Common myeloid progenitor, CD34-positive (primary cell): ENCODE measurements around the gene VSNL1.

Experiments used
- CTCF ChIA-PET: fragments of 350-600 bp; sonication (Branson Sonifier 250); formaldehyde crosslinking; loops from one replicate; lab custom pipeline; 2021; ENCODE audit warnings: antibody characterized with exemption; lab: Charles Lee
- POLR2A ChIA-PET: fragments of 350-600 bp; sonication (Branson Sonifier 250); formaldehyde crosslinking; loops from one replicate; lab custom pipeline; 2021; ENCODE audit warnings: antibody characterized with exemption; lab: Charles Lee
- DNase-seq, 3 donors: peaks; one replicate each; pipeline versions ENCODE4 v3.0.0 to v3.0.0-alpha.2; 2013
- H3K27ac ChIP-seq, 2 experiments: 1 replicate in 1 of 2; 2 replicates in 1 of 2; pipeline ENCODE4 v1.7.0; 2013; ENCODE audit warnings: inconsistent platforms in 2 of 2, low read length in 2 of 2, mild to moderate bottlenecking in 2 of 2, low read depth in 1 of 2, moderate library complexity in 1 of 2; ENCODE audit not compliant: severe bottlenecking in 2 of 2, insufficient read depth in 1 of 2, poor library complexity in 1 of 2
- H3K27me3 ChIP-seq, 5 experiments: replicated peaks in 2 of 5; 1 replicate in 3 of 5; 2 replicates in 2 of 5; pipeline versions ENCODE4 v1.6.1 to v1.7.0; 2013; ENCODE audit warnings: low read length in 4 of 5, mild to moderate bottlenecking in 2 of 5, moderate library complexity in 2 of 5, inconsistent platforms in 1 of 5; ENCODE audit not compliant: insufficient read depth in 5 of 5, control insufficient read depth in 4 of 5
- H3K36me3 ChIP-seq, 4 experiments: 1 replicate in 2 of 4; 2 replicates in 2 of 4; pipeline versions ENCODE4 v1.6.1 to v1.7.0; 2013; ENCODE audit warnings: low read length in 3 of 4, control low read depth in 1 of 4, mild to moderate bottlenecking in 1 of 4; ENCODE audit not compliant: control insufficient read depth in 4 of 4, insufficient read depth in 4 of 4
- H3K4me1 ChIP-seq, 4 experiments: 1 replicate in 3 of 4; 2 replicates in 1 of 4; pipeline versions ENCODE4 v1.6.1 to v1.7.1; 2013; ENCODE audit warnings: low read length in 3 of 4, mild to moderate bottlenecking in 3 of 4, control low read depth in 1 of 4, inconsistent platforms in 1 of 4, moderate library complexity in 1 of 4; ENCODE audit not compliant: control insufficient read depth in 4 of 4, insufficient read depth in 4 of 4; ENCODE audit errors: control extremely low read depth in 1 of 4
- H3K4me3 ChIP-seq, 7 experiments: 1 replicate in 4 of 7; 2 replicates in 3 of 7; pipeline versions ENCODE4 v1.5.1 to v1.7.0; 2013; ENCODE audit warnings: mild to moderate bottlenecking in 7 of 7, low read length in 6 of 7, moderate library complexity in 6 of 7, inconsistent platforms in 2 of 7, low read depth in 2 of 7, control low read depth in 1 of 7; ENCODE audit not compliant: insufficient read depth in 4 of 7, control insufficient read depth in 1 of 7; ENCODE audit errors: extremely low read depth in 1 of 7
- H3K9me3 ChIP-seq, 5 experiments: 1 replicate in 4 of 5; 2 replicates in 1 of 5; pipeline versions ENCODE4 v1.6.1 to v1.7.1; 2013; ENCODE audit warnings: low read length in 4 of 5, mild to moderate bottlenecking in 2 of 5, inconsistent platforms in 1 of 5, low read depth in 1 of 5, moderate library complexity in 1 of 5; ENCODE audit not compliant: control insufficient read depth in 4 of 5, insufficient read depth in 2 of 5; ENCODE audit errors: control extremely low read depth in 1 of 5
- WGBS: methylation state at CpG from one replicate; pipeline ENCODE4 v1.1.5; 2013; ENCODE audit not compliant: insufficient coverage; 5-methylcytosine and 5-hydroxymethylcytosine counted together

VSNL1 gene

GRCh38 chr2:17580319-17580715 lies 39.8 kb downstream of the VSNL1 start:
- Histone ChIP-seq H3K4me3 (no peak overlapping the region), H3K4me1 (no peaks in the 10 kb centered on the region), H3K27ac (no peak overlapping the region), H3K36me3 (no peaks in the 10 kb centered on the region), H3K27me3 (no peaks in the 10 kb centered on the region), H3K9me3 (no peaks in the 10 kb centered on the region)
- no peak for DNase-seq
- ChIA-PET CTCF (no interaction called here), POLR2A (no interaction called here)
- 94% methylated on average over 2 of the region's 2 CpGs for WGBS

- Histone ChIP-seq H3K27me3 (no peaks in the 10 kb centered on the region), H3K27ac (no peak overlapping the region), H3K4me3 (no peak overlapping the region), H3K4me1 (no peaks in the 10 kb centered on the region), H3K36me3 (no peaks in the 10 kb centered on the region), H3K9me3 (no peaks in the 10 kb centered on the region)
- WGBS = 87% methylated on average over 2 of the region's 2 CpGs
- no peak for DNase-seq
- CTCF ChIA-PET = no interaction called here
- POLR2A ChIA-PET = no interaction called here
Observed at GRCh38 chr2:17581831-17582230, 41.3 kb downstream of the VSNL1 start.

- peaks cover 0 to 4% (median 0%) of the 10 kb centered on the region in 5 experiments for H3K9me3 ChIP-seq
- ChIA-PET POLR2A (no interaction called here), CTCF (no interaction called here)
- 90% methylated on average over 2 of the region's 2 CpGs for WGBS
- H3K36me3 ChIP-seq = no peaks in the 10 kb centered on the region
- no peak overlapping the region for H3K27ac ChIP-seq
- no peak overlapping the region for H3K4me3 ChIP-seq
- no peaks in the 10 kb centered on the region for H3K4me1 ChIP-seq
- no peak for DNase-seq
- no peaks in the 10 kb centered on the region for H3K27me3 ChIP-seq
Observed at GRCh38 chr2:17583166-17583565, 42.7 kb downstream of the VSNL1 start.

GRCh38 chr2:17583646-17584045 lies 43.1 kb downstream of the VSNL1 start:
- no peak for DNase-seq
- ChIA-PET POLR2A (no interaction called here), CTCF (no interaction called here)
- no peaks in the 10 kb centered on the region for H3K4me1 ChIP-seq
- no peaks in the 10 kb centered on the region for H3K36me3 ChIP-seq
- no peak overlapping the region for H3K27ac ChIP-seq
- H3K4me3 ChIP-seq = no peak overlapping the region
- H3K9me3 ChIP-seq = peaks cover 0 to 4% (median 0%) of the 10 kb centered on the region in 5 experiments
- WGBS = 100% methylated on average over 1 of the region's 3 CpGs
- no peaks in the 10 kb centered on the region for H3K27me3 ChIP-seq

- Histone ChIP-seq H3K36me3 (no peaks in the 10 kb centered on the region), H3K4me3 (no peak overlapping the region), H3K27me3 (peaks cover 0 to 3% (median 0%) of the 10 kb centered on the region in 5 experiments), H3K4me1 (no peaks in the 10 kb centered on the region), H3K27ac (no peak overlapping the region), H3K9me3 (peaks cover 0 to 4% (median 0%) of the 10 kb centered on the region in 5 experiments)
- 100% methylated on average over 2 of the region's 4 CpGs for WGBS
- ChIA-PET POLR2A (no interaction called here), CTCF (no interaction called here)
- no peak for DNase-seq
Observed at GRCh38 chr2:17584689-17585088, 44.2 kb downstream of the VSNL1 start.

- Histone ChIP-seq H3K9me3 (peaks cover 0 to 4% (median 0%) of the 10 kb centered on the region in 5 experiments), H3K36me3 (no peaks in the 10 kb centered on the region), H3K4me1 (no peaks in the 10 kb centered on the region), H3K4me3 (no peak overlapping the region), H3K27me3 (peaks cover 0 to 3% (median 0%) of the 10 kb centered on the region in 5 experiments), H3K27ac (no peak overlapping the region)
- no peak for DNase-seq
- CTCF ChIA-PET = no interaction called here
- POLR2A ChIA-PET = no interaction called here
- WGBS = 100% methylated on average over 1 of the region's 3 CpGs
Observed at GRCh38 chr2:17587469-17587868, 47.0 kb downstream of the VSNL1 start.

GRCh38 chr2:17588031-17588430 lies 47.5 kb downstream of the VSNL1 start:
- Histone ChIP-seq H3K27ac (no peak overlapping the region), H3K27me3 (peaks cover 0 to 3% (median 0%) of the 10 kb centered on the region in 5 experiments), H3K9me3 (peaks cover 0 to 4% (median 0%) of the 10 kb centered on the region in 5 experiments), H3K4me3 (no peak overlapping the region), H3K36me3 (no peaks in the 10 kb centered on the region), H3K4me1 (no peaks in the 10 kb centered on the region)
- DNase-seq = no peak
- ChIA-PET POLR2A (no interaction called here), CTCF (no interaction called here)
- no CpG with 5 or more reads among the region's 2 CpGs for WGBS
